Activated naive CD8-positive, alpha-beta T cell (primary cell): ENCODE data around the gene SLC25A25.
"Not testable (repeated sequence)": the region's sequence is repeated elsewhere in the genome, so short reads cannot be mapped to it uniquely, and the experiment has no call there.

ENCODE experiments used
- H3K27ac Mint-ChIP-seq: one replicate; pipeline ENCODE4 v1.8.0; 2021; ENCODE audit warnings: mixed read lengths
- H3K27me3 Mint-ChIP-seq: one replicate; pipeline ENCODE4 v1.8.0; 2021; ENCODE audit warnings: mixed read lengths
- H3K36me3 Mint-ChIP-seq: one replicate; pipeline ENCODE4 v1.8.0; 2021; ENCODE audit warnings: mixed read lengths
- H3K4me1 Mint-ChIP-seq: one replicate; pipeline ENCODE4 v1.8.0; 2021; ENCODE audit warnings: low read depth, mixed read lengths
- H3K4me3 Mint-ChIP-seq: one replicate; pipeline ENCODE4 v1.8.0; 2021; ENCODE audit warnings: mild to moderate bottlenecking, mixed read lengths
- H3K9me3 Mint-ChIP-seq: one replicate; pipeline ENCODE4 v1.8.0; 2021; ENCODE audit warnings: low read depth, mixed read lengths

SLC25A25 gene

DNA sequence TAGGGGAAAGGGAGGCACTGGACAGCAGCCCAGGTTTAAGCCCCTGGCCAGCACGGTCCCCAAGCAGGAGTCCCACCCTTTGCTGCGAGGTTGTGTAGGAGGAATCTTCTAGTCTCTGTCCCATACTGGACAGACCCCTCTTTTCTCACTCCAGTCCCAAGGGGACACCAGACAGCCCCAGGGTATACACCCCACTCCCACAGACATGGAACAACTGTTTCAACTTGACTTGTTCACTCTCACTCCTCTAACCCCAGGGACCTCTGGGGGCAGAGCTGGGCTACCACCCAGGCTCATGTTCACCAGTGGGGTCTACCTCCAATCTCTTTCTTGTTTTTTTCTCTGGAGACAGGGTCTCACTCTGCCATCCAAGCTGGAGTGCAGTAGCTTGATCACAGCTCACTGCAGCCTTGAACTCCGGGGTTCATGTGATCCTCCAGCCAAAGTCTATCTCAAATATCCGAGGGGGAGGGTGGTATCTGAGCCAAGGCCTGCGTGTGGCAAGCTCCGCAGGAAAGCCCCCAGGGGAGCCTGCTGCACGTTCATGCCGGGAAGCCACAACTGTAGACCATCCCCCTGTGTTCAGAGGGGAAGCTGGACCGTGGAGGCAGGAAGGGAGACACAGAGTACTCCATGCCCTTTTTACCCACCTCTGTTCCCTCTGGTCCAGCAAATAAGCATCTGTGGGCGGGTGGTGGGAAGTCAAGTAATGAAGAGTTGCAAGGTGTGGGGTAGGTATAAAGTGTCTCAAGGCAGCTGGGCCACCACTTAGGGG is 57.7 kb downstream of the SLC25A25 start:
- Mint-ChIP-seq H3K27me3 (no peaks in the 10 kb centered on the region), H3K9me3 (no peaks in the 10 kb centered on the region), H3K36me3 (no peaks in the 10 kb centered on the region), H3K4me3 (peak overlapping the region; percentile 85), H3K4me1 (peaks cover 28% of the 10 kb centered on the region), H3K27ac (peak overlapping the region; percentile 70)

DNA sequence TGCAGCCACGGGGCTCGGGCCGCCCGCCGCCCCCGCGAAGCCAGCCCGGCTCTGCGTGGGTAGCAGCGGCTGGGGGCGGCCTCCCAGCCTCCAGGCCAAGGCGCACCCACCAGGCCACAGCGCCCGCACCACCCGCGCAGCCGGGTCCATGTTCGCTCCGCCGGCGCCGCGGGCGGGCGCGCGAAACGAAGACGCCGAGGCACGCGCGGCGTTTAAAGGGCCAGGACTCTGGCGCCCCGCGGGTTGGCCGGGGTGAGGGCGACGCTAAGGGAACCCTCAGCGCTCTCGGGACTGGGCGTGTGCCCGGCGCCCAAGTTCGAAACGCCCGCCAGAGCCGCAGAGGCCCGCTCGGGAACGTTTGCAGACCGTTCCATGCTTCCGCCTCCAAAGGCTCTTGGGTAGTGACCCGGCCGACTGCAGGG is 59.5 kb downstream of the SLC25A25 start, which contains the start of gene PTGES2:
TSS of gene PTGES2 (minus strand) at position 162 of the 422 bp plus-strand sequence. CDS start at position 150, 12 bp downstream.
- no peaks in the 10 kb centered on the region for H3K9me3 Mint-ChIP-seq
- peak within 1 kb of the TSS; percentile 99 for H3K27ac Mint-ChIP-seq
- no peaks in the 10 kb centered on the region for H3K36me3 Mint-ChIP-seq
- peak within 1 kb of the TSS; percentile 98 for H3K4me3 Mint-ChIP-seq
- peaks cover 28% of the 10 kb centered on the region for H3K4me1 Mint-ChIP-seq
- H3K27me3 Mint-ChIP-seq = no peaks in the 10 kb centered on the region

DNA sequence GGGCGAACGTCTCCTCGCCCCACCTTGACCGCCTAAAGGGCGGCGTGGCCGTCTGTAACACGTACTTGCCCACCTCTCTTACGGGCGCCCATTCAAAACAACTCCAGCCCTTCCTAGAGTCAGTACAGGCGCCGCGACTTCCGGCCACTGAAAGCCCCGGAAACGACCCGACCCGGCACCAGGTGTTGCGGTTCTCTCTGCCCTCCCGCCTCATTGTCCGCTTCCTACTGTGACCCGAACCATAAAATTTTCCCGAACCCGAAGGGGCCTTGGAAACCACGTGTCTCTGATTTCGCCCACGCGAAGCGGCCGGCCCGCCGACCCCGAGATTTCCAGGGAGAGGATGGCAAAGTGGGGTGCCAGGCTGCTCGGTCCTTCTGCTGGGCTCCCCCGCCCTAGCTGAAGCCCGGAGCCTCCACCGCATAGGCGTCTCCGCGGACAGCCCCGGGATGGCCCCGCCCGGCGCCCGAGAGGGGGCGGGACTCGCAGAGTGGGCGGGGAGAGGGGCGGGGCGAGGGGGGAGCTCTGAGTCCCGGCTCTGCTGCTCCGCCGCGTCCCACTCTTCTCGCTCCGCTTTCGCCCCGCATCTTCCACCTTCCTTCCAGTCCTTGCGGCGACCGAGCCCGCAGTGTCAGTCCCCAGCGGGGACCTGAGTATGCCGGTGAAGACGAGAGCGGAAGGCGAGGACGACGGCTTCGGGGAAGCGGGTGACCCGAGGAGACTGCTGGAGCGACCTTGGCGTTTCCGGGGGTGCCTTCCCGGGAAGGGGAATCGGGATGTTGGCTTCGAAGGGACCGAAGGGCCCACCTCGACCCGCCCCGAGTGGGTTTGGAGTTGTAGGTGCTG is 60.2 kb downstream of the SLC25A25 start:
- peaks cover 28% of the 10 kb centered on the region for H3K4me1 Mint-ChIP-seq
- H3K27me3 Mint-ChIP-seq = no peaks in the 10 kb centered on the region
- no peaks in the 10 kb centered on the region for H3K36me3 Mint-ChIP-seq
- H3K9me3 Mint-ChIP-seq = no peaks in the 10 kb centered on the region
- H3K27ac Mint-ChIP-seq = peak overlapping the region; percentile 99
- peak overlapping the region; percentile 98 for H3K4me3 Mint-ChIP-seq

DNA sequence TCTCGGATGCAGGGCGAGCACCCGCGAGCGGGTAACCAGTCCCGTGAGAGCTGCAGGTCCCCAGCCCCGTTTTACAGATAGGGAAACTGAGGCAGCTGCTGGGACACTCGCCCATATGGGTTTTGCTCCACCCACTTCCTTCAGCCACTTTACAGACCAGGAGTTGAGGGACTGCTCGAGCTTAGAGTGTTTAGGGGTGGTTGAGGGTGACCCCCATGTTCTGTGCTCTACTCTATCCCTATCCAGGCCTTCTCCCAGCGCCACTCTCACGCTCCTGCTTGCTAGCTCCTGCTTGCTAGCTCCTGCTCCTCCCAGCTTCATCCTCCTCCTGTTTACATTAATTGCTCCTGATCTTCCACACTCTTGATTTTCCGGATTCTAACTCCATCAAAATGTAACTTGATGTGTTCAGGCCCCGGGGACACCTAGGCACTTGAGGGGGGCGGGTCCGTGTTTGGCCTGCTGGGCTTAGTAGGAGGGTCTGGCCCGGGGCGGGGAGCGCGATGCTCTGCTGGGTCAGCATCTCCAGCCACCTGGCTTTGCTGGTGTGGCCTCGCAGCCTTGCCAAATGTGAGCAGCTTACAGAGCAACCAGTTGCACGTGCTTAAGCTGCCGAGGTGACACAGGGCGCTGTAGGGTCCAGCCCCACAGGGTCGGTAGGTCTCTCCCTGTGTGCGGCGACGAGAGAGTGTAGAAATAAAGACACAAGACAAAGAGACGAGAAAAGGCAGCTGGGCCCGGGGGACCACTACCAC is 61.0 kb downstream of the SLC25A25 start:
- H3K9me3 Mint-ChIP-seq = no peaks in the 10 kb centered on the region
- H3K27ac Mint-ChIP-seq = peak overlapping the region; percentile 99
- H3K27me3 Mint-ChIP-seq = no peaks in the 10 kb centered on the region
- H3K4me3 Mint-ChIP-seq = peak overlapping the region; percentile 98
- H3K4me1 Mint-ChIP-seq = peaks cover 28% of the 10 kb centered on the region
- no peaks in the 10 kb centered on the region for H3K36me3 Mint-ChIP-seq

DNA sequence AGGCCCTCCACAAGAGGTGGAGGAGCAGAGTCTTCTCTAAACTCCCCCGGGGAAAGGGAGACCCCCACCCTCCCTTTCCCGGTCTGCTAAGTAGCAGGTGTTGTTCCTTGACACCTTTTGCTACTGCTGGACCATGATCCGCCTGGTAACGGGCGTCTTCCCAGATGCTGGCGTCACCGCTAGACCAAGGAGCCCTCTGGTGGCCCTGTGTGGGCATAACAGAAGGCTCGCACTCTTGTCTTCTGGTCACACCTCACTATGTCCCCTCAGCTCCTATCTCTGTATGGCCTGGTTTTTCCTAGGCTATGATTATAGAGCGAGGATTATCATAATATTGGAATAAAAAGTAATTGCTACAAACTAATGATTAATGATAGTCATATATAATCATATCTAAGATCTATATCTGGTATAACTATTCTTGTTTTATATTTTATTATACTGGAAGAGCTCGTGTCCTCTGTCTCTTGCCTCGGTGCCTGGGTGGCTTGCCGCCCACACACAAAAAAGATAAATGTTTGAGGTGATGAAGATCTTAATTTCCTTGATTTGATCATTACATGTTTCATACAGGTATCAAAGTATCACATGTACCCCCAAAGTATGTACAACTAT is 62.1 kb downstream of the SLC25A25 start:
- not testable (repeated sequence) for H3K27ac Mint-ChIP-seq
- peaks cover 24% of the 10 kb centered on the region for H3K4me1 Mint-ChIP-seq

DNA sequence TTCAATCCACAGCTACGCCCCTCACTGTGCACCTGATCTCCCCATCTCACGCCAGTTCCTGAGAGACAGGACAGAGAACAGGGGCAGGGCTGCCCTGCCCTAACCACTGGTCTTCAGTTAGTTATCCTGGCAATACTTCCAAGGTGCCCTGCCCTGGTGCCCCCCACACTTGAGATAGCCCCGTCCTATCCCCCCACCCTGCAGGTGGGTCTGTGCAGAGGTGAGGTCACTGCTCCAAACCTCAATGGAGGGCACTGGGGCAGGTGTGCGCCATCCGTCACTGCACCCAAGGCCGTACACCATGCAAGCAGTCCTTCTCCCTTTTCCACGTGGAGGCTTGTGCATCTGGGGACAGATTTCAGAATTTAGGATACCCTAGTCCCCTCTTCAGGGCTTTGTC is 62.6 kb downstream of the SLC25A25 start:
- H3K27me3 Mint-ChIP-seq, H3K27ac Mint-ChIP-seq, H3K36me3 Mint-ChIP-seq, H3K9me3 Mint-ChIP-seq, H3K4me3 Mint-ChIP-seq: not testable (repeated sequence)
- peaks cover 19% of the 10 kb centered on the region for H3K4me1 Mint-ChIP-seq

More for the DNA sequence above, 62.1 kb downstream of the SLC25A25 start:
- H3K4me3 Mint-ChIP-seq = peak overlapping the region; percentile 98
- H3K36me3 Mint-ChIP-seq, H3K9me3 Mint-ChIP-seq, H3K27me3 Mint-ChIP-seq: not testable (repeated sequence)

DNA sequence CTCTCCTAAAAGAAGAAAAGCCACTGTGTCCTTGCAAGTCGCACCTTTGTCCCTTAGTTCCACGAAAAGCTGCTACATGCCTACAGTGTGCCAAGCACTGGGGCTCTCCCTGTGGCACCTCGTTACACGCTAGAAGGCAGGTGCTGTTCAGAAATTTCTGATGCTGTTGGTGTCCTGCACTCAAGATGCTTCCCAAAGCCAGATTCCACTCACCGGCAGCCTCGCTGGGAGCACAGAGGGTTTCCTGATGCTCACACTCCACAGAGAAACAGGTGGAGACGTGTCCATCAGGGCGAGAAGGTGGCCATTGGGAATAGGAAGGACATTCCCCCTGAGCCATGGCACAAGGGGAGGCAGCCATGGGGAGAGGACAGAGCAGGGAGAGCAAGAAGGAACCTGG is 63.3 kb downstream of the SLC25A25 start:
- H3K4me3 Mint-ChIP-seq, H3K27ac Mint-ChIP-seq, H3K9me3 Mint-ChIP-seq, H3K36me3 Mint-ChIP-seq, H3K27me3 Mint-ChIP-seq: not testable (repeated sequence)
- peaks cover 12% of the 10 kb centered on the region for H3K4me1 Mint-ChIP-seq

DNA sequence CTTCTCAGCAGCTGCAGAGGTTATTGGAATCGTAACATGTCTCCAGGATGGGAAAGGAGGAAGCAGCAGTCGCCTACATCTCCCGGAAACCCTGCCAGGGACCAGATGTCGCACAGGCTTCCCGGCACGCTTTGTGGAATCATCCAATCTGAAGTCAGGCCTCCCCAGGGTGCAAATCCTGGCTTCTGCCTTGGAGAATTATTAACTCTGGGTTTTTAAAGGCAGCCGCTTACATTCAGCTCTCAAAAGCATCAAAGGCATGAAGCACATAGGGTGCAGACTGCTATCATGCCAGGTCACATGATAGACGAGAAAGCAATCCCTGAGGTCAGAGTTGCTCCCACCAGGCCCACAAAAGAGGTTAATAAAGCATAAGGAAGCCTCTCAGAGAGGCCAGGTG is 64.1 kb downstream of the SLC25A25 start:
- not testable (repeated sequence) for H3K36me3 Mint-ChIP-seq, H3K9me3 Mint-ChIP-seq, H3K4me3 Mint-ChIP-seq, H3K27me3 Mint-ChIP-seq, H3K27ac Mint-ChIP-seq
- peaks cover 11% of the 10 kb centered on the region for H3K4me1 Mint-ChIP-seq

DNA sequence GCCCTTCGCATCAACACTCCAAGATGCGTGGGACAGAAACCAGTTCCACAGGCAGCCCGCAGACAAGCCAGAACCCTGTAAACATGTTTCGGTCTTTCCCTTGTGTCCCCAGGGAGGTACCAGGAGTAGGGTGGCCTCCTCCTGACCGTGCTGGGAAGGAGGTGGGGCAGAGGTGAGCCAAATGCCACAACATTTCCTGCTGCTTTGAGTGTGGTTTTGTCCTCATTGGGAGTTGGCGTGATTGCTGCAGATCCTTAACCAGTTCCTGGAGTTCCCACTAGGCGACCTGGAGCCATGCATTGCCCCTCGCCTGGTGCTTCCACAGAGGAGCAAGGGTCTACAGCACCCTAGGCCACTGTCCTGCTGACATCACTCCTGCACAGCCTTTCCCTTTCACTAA is 67.5 kb downstream of the SLC25A25 start:
- not testable (repeated sequence) for H3K4me1 Mint-ChIP-seq, H3K27ac Mint-ChIP-seq, H3K4me3 Mint-ChIP-seq, H3K27me3 Mint-ChIP-seq, H3K9me3 Mint-ChIP-seq, H3K36me3 Mint-ChIP-seq

DNA sequence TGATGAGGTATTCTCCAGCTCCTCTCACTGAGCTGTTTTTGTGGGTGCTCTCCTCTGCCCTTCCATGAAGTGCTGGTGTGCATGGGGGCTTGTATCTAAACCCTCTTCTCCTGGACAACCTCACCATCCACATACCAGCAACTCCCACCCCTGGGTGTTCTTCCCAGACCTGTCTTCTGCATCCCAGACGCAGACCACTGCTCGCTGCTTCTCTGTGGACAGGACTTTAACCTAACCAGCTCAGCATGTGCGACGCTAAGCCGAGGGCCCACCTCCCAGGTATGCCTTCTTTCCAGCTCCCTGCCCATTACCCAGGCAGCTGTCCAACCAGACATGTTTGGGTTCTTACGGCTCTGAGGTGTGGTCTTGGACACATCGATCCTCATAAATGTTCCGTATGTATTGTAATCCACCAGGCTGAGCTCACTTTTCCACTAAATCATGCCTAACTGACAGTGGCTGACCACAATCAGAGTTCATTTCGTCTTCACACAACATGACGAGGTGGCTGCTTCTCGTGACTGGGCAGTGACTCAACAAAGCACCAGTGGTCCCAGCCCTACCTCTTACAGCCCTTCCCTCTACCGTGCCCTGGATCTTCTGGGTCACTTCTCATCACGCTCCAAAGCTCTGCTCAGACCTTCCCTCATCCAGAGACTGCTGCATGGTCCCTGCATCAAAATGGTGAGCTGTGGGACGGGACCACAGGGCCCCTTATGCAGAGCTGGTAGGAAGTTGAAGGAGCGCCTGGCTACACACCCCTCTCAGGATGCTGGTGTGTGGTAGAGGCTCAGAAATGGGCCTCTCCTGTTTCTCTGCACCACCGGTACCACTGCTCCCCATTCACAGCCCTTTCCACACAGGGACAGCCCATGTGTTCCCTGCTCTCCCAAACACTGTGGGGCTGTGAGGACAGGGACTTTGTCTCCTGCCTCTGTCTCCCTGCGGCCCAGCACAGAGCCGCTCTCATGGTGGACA is 69.1 kb downstream of the SLC25A25 start:
- Mint-ChIP-seq H3K36me3 (no peaks in the 10 kb centered on the region), H3K4me3 (no peak overlapping the region), H3K27ac (no peak overlapping the region), H3K27me3 (no peaks in the 10 kb centered on the region), H3K4me1 (peaks cover 3% of the 10 kb centered on the region), H3K9me3 (no peaks in the 10 kb centered on the region)

DNA sequence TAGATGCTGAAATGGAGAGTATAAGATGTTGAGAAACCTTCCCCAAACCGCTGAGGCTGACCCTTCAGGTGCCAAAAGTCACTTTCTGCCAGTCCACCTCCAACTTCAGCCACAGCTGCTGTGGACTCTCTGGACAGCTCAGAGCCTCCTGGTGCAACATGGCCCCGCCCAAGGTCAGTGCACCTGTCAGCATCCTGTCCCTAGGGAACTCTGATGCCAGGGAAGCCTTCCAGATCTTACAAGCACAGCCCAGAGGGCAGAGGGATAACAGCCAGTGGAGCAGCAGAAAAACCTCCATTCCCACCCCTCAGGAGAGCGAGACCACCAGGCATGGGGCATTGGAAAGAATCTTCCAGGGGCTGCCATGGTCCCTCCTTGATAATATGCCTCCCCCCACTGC is 70.0 kb downstream of the SLC25A25 start:
- Mint-ChIP-seq H3K27me3 (no peaks in the 10 kb centered on the region), H3K36me3 (no peaks in the 10 kb centered on the region), H3K9me3 (no peaks in the 10 kb centered on the region), H3K27ac (no peak overlapping the region), H3K4me1 (peaks cover 6% of the 10 kb centered on the region), H3K4me3 (no peak overlapping the region)

DNA sequence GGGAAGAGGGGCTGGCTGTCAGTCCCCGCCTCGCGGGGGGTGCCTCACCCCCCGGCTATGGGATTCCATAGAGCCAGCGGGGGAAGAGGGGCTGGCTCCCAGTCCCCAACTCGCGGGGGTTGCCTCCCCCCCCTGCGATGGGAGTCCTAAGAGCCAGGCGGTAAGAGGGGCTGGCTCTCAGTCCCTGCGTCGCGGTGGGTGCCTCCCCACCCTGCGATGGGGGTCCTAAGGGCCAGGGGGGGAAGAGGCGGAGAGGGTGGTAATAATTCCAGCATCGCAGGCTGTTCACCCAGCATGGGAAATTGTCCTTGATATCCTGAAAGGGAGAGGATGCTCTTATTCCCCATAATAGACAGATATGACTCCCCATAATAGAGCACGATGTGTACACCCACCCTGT is 71.6 kb downstream of the SLC25A25 start:
- Mint-ChIP-seq H3K27me3 (no peaks in the 10 kb centered on the region), H3K4me3 (no peak overlapping the region)

DNA sequence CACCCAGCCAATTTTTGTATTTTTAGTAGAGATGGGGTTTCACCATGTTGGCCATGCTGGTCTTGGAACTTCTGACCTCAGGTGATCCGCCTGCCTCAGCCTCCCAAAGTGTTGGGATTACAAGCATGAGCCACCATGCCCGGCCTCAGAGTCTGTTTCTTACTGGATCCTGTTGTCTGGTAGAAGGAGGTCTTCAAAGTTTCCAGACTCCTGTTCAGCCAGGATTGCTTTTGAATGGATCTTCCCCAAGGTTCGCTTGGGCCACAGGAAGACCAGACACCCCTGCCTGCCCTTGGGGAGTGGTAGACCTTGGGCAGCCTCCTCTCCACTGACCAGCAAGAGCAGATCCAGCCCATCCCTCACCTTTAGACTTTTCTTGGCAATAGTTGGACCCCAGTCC is 73.6 kb downstream of the SLC25A25 start:
- Mint-ChIP-seq H3K36me3 (no peaks in the 10 kb centered on the region), H3K4me3 (no peak overlapping the region)

More for the DNA sequence above, 71.6 kb downstream of the SLC25A25 start:
- Mint-ChIP-seq H3K4me1 (peaks cover 11% of the 10 kb centered on the region), H3K9me3 (no peaks in the 10 kb centered on the region), H3K27ac (no peak overlapping the region), H3K36me3 (no peaks in the 10 kb centered on the region)

DNA sequence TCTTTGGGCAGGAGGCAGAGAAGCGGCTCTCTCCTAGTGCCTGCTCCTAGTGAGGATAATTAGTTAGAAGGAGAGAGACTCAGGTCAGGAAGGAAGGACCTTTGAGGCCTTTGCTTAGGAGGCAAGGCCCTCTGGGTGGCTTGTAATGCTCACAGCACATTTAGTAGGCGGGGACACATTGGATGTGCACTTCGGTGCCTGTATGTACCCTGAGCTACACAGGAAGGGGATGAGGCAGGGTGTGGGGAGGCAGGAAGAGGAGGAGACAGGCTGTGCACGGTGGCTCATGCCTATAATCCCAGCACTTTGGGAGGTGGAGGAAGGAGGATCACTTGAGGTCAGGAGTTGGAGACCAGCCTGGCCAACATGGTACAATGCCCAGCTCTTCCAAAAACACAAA is 74.0 kb downstream of the SLC25A25 start:
- Mint-ChIP-seq H3K36me3 (no peaks in the 10 kb centered on the region), H3K27me3 (no peaks in the 10 kb centered on the region), H3K4me3 (peak overlapping the region; percentile 28), H3K9me3 (no peaks in the 10 kb centered on the region), H3K4me1 (peaks cover 11% of the 10 kb centered on the region), H3K27ac (peak overlapping the region; percentile 51)

More for the DNA sequence above, 73.6 kb downstream of the SLC25A25 start:
- Mint-ChIP-seq H3K4me1 (peaks cover 11% of the 10 kb centered on the region), H3K9me3 (no peaks in the 10 kb centered on the region), H3K27me3 (no peaks in the 10 kb centered on the region), H3K27ac (no peak overlapping the region)
